ENCODE measurements around the gene WWTR1.
A peak's percentile ranks its signal among the peaks of the same experiment; 100 is the strongest.

The WWTR1 gene

DNA sequence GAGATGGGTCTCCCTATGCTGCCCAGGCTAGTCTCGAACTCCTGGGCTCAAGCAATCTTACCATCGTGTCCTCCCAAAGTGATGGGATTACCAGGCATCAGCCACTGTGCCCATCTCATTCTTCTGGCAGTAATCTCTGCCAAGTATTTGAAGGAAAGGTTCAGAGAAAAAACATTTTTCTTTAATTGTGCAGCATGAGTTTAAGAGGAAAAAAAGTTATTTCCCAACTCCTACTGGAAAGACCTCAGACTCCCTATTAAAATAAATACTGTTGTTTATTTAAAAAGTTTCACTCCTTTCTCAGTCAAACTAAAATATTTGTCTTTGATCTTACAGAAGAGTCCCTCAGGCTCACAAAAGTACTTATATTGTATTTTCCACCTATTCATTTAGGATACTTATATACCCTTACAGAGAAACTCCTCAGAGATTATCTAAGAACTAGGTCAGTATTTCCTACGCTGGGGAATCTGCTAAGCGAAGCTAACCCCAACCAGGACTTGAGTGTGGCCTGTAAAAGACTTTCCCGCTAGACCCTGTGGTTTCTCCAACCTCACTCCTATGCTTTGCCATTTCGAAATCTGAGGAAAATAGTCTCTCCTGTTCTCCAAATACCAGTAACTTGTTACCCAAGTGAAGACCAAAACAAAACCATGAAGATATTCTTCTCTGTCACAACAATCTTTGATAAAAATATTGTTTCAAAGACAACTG lies 28.7 kb downstream of the WWTR1 start:
- DNase-seq: no peak
- H3K36me3 ChIP-seq (replicated peaks): peaks cover 5% of the 10 kb centered on the region
- no peak overlapping the region for H3K4me3 ChIP-seq (ENCODE audit: low read depth, low read length)
- no peak overlapping the region for H3K27ac ChIP-seq
- in situ Hi-C loops (cut with HindIII; ENCODE audit: low pct_ligation_motif_present, low sequenced_read_pairs): no loop called here
- H3K27me3 ChIP-seq (replicated peaks): no peaks in the 10 kb centered on the region
- TF ChIP-seq, protein P1, sequence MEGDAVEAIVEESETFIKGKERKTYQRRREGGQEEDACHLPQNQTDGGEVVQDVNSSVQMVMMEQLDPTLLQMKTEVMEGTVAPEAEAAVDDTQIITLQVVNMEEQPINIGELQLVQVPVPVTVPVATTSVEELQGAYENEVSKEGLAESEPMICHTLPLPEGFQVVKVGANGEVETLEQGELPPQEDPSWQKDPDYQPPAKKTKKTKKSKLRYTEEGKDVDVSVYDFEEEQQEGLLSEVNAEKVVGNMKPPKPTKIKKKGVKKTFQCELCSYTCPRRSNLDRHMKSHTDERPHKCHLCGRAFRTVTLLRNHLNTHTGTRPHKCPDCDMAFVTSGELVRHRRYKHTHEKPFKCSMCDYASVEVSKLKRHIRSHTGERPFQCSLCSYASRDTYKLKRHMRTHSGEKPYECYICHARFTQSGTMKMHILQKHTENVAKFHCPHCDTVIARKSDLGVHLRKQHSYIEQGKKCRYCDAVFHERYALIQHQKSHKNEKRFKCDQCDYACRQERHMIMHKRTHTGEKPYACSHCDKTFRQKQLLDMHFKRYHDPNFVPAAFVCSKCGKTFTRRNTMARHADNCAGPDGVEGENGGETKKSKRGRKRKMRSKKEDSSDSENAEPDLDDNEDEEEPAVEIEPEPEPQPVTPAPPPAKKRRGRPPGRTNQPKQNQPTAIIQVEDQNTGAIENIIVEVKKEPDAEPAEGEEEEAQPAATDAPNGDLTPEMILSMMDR (IDR thresholded peaks at IDR 0.05; ENCODE audit: low read depth, low read length, missing control alignments): no peak

- TF ChIP-seq, protein P1 (IDR thresholded peaks at IDR 0.05; ENCODE audit: low read depth, low read length, missing control alignments): no peak
- Histone ChIP-seq H3K36me3 (replicated peaks) (peaks cover 5% of the 10 kb centered on the region), H3K27me3 (replicated peaks) (no peaks in the 10 kb centered on the region), H3K4me3 (ENCODE audit: low read depth, low read length) (no peak overlapping the region), H3K27ac (no peak overlapping the region)
- DNase-seq: no peak
- in situ Hi-C loops (cut with HindIII; ENCODE audit: low pct_ligation_motif_present, low sequenced_read_pairs): no loop called here
Observed at GRCh38 chr3:149626671-149627070, 31.2 kb downstream of the WWTR1 start.

- no peaks in the 10 kb centered on the region for H3K27me3 ChIP-seq (replicated peaks)
- peaks cover 5% of the 10 kb centered on the region for H3K36me3 ChIP-seq (replicated peaks)
- H3K27ac ChIP-seq: peak overlapping the region; percentile 55
Observed at GRCh38 chr3:149625795-149626194, 32.0 kb downstream of the WWTR1 start.

GRCh38 chr3:149623824-149624223 lies 34.0 kb downstream of the WWTR1 start:
- no peaks in the 10 kb centered on the region for H3K27me3 ChIP-seq (replicated peaks)

More at GRCh38 chr3:149625795-149626194, 32.0 kb downstream of the WWTR1 start:
- in situ Hi-C loops (cut with HindIII; ENCODE audit: low pct_ligation_motif_present, low sequenced_read_pairs): no loop called here
- DNase-seq: no peak
- no peak overlapping the region for H3K4me3 ChIP-seq (ENCODE audit: low read depth, low read length)
- TF ChIP-seq, protein P1 (IDR thresholded peaks at IDR 0.05; ENCODE audit: low read depth, low read length, missing control alignments): no peak

DNA sequence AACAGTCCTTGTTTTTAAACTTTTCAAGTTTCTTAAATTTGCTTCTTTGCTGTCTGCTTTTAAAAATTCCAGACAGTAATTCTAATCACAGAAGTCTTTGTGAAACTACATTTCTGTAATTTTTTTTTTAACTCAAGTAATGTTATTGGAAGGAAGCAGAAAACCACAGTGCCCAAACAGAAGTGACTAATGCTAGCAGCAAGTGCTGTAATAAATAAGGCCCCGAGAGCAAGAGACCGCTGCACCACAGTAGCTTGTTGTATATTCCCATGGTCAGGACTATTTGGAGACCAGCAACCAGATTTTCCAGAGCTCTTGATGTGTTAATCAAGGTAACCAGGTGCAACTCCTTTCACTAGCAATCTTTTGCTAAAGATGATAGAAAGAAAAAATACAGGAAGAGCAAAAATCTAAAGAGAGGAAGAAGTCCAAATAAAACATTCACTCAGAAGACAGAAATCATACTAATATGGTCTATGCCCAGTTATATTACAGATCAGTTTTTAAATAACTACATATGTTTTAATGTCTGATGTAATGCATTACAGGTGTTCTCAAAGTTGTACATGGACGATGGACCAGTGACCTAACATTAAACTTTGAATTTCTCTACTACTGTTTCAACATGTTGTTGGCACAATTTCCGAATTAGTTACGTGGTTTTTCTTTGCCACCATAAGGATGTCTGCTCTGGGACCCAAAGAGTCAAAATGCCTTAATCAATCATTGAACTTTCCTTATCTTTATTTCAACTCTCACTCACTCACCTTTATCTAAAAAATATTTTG lies 36.4 kb downstream of the WWTR1 start:
- Histone ChIP-seq H3K4me3 (ENCODE audit: low read depth, low read length) (no peak overlapping the region), H3K27ac (peak overlapping the region; percentile 96), H3K36me3 (replicated peaks) (no peaks in the 10 kb centered on the region), H3K27me3 (replicated peaks) (no peaks in the 10 kb centered on the region)
- peak; percentile 90 for DNase-seq
- TF ChIP-seq, protein P1 (IDR thresholded peaks at IDR 0.05; ENCODE audit: low read depth, low read length, missing control alignments): no peak
- in situ Hi-C loops (cut with HindIII; ENCODE audit: low pct_ligation_motif_present, low sequenced_read_pairs): no loop called here

More at GRCh38 chr3:149623824-149624223, 34.0 kb downstream of the WWTR1 start:
- in situ Hi-C loops (cut with HindIII; ENCODE audit: low pct_ligation_motif_present, low sequenced_read_pairs): no loop called here
- Histone ChIP-seq H3K4me3 (ENCODE audit: low read depth, low read length) (no peak overlapping the region), H3K36me3 (replicated peaks) (peaks cover 3% of the 10 kb centered on the region), H3K27ac (peak overlapping the region; percentile 42)
- no peak for DNase-seq
- TF ChIP-seq, protein P1 (IDR thresholded peaks at IDR 0.05; ENCODE audit: low read depth, low read length, missing control alignments): no peak

Data from brain microvascular endothelial cell (primary cell).